GM12891 (cell line): ENCODE measurements around the gene SIGLEC1.

Source experiments
- PAX5 ChIP-seq: IDR thresholded peaks from 2 replicates; pipeline ENCODE4 v1.6.1; 2011; ENCODE audit warnings: low read length, moderate library complexity, mild to moderate bottlenecking; ENCODE audit not compliant: insufficient read depth, severe bottlenecking
- POLR2A ChIP-seq: IDR thresholded peaks from 2 replicates; pipeline ENCODE4 v1.6.1; 2011; ENCODE audit warnings: low read depth, low read length, control low read depth
- POLR2AphosphoS5 ChIP-seq: IDR thresholded peaks from 2 replicates; pipeline ENCODE4 v1.6.1; 2011; ENCODE audit warnings: low read depth, low read length, control low read depth
- SPI1 ChIP-seq: IDR thresholded peaks from 2 replicates; pipeline ENCODE4 v1.6.1; 2011; ENCODE audit warnings: low read depth, low read length, control low read depth
- TAF1 ChIP-seq: IDR thresholded peaks from 2 replicates; pipeline ENCODE4 v1.6.1; 2011; ENCODE audit warnings: low read depth, low read length, control low read depth

- TF ChIP-seq POLR2A, result no peak
- no peak for TF ChIP-seq POLR2AphosphoS5
- no peak for TF ChIP-seq TAF1
- no peak for TF ChIP-seq SPI1
- no peak for TF ChIP-seq PAX5
Observed at GRCh38 chr20:3710703-3711483, 1.5 kb downstream of the SIGLEC1 start.
